Measurements from ENCODE around the gene NSD1. TPM values are rescaled to one million over a fixed set of nuclear protein-coding genes. Genes with fewer than 3 reads are reported as not detected.

NSD1 gene
- total RNA-seq, 2 donors from 2014 or later = 29.8 to 32.0 TPM

DNA sequence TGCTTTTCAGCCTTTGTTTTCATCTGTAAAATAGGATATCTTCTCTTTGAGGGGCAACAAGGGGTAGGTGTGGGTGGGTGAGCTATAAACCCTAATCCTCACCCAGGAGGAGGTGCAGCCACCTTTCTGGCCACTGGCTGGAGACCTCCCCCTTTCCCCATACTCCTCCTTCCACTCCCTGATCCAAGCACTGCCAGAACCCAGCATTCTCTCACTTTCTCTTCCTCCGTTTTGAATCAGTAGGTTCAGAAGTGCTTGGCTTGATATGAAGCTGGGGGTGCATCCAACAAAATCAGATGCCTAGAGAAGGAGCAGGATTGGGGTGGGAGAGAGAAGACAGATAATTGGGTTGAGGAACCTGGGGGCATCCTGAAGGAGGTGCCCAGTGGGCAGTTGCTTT lies 6.8 kb upstream of the NSD1 start:
- WGBS, 2 donors = 77 to 88% methylated on average over 1 of the region's 1 CpG
- no peak for DNase-seq
- Histone ChIP-seq H3K36me3 (replicated peaks in 1 of 2; ENCODE audit: insufficient read depth in 1 of 2, low read depth in 2 of 2) (no peaks in the 10 kb centered on the region), H3K27ac (no peak overlapping the region), H3K4me3 (no peak overlapping the region), H3K9me3 (no peaks in the 10 kb centered on the region), H3K4me1 (no peaks in the 10 kb centered on the region), H3K27me3 (no peaks in the 10 kb centered on the region)
- TF ChIP-seq CTCF (IDR thresholded peaks at IDR 0.05) = no peak
- TF ChIP-seq POLR2A (IDR thresholded peaks at IDR 0.05) = no peak
- intact Hi-C loops (cut with DNase I) = no loop called here
- ATAC-seq = no peak

- intact Hi-C loops (cut with DNase I) = no loop called here
- TF ChIP-seq CTCF (IDR thresholded peaks at IDR 0.05) (no peak), POLR2A (IDR thresholded peaks at IDR 0.05) (no peak)
- Histone ChIP-seq H3K9me3 (no peaks in the 10 kb centered on the region), H3K27me3 (no peaks in the 10 kb centered on the region), H3K4me3 (no peak overlapping the region), H3K27ac (no peak overlapping the region), H3K36me3 (replicated peaks in 1 of 2; ENCODE audit: insufficient read depth in 1 of 2, low read depth in 2 of 2) (no peaks in the 10 kb centered on the region), H3K4me1 (peaks cover 6% of the 10 kb centered on the region)
- ATAC-seq = no peak
- 73 to 81% methylated on average over 4 of the region's 4 CpGs for WGBS, 2 donors
- DNase-seq = no peak
Measured at GRCh38 chr5:177128551-177128981, 5.0 kb upstream of the NSD1 start.

DNA sequence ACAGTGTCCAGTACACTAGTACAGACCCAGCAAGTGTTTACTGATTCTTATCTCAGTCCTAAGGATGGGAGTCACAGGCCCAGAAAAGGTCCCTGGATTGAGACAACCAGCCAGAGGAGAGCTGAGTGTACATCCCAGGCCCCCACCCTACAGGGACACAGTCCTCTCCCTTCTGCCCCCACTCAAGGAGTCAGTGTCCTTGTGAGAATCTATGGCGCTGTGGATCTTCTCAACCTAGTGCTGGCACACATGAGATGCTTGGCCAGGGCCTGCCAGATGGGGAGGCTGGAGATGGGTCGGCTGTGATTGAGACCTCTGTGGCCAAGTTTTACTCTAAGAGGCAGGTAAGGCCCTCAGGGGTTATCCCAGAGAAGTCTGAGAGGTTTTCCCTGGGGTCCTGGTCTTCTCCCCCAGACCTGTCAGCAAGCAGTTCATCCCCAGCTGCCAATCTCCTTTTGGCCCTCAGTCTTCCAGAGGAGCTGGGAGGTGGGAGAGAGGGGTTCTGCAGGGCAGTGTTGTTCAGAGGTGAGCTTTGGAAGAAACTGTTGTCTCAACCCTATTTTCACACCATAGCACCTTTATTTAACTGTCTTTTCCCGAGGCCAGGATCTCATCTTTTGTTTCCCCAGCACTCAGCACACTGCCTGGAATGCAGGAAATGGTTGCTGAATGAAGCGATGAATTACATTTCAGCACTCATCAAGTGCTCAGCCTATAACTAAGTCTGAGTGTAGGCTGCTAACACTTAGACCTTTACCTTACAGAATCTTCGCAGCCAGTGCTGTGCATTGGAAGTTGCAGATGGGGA lies 3.2 kb upstream of the NSD1 start:
- no peak overlapping the region for H3K4me3 ChIP-seq
- no peaks in the 10 kb centered on the region for H3K36me3 ChIP-seq (replicated peaks in 1 of 2; ENCODE audit: insufficient read depth in 1 of 2, low read depth in 2 of 2)
- WGBS, 2 donors = 67 to 74% methylated on average over 4 to 5 of the region's 5 CpGs
- TF ChIP-seq CTCF (IDR thresholded peaks at IDR 0.05) (no peak), POLR2A (IDR thresholded peaks at IDR 0.05) (no peak)
- no peak overlapping the region for H3K27ac ChIP-seq
- ATAC-seq (no peak), DNase-seq (no peak)
- peaks cover 17% of the 10 kb centered on the region for H3K4me1 ChIP-seq
- H3K27me3 ChIP-seq = no peaks in the 10 kb centered on the region
- intact Hi-C loops (cut with DNase I) = no loop called here
- H3K9me3 ChIP-seq = no peaks in the 10 kb centered on the region

DNA sequence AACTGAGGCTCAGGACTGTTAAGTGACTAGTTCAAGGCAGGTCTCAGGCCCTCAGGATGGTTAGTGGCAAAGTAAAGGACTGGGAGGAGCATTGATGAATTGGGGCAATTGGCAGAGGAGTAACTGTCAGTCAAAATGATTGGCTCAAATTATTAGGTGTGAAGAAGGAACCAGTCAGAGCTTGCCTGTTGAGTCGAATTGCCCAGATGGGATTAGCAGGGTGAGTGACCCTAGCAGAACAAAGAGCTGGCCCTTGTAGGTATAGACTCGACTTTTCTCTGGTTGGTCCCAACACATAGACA lies 2.6 kb upstream of the NSD1 start:
- DNase-seq (no peak), ATAC-seq (no peak)
- no peaks in the 10 kb centered on the region for H3K36me3 ChIP-seq (replicated peaks in 1 of 2; ENCODE audit: insufficient read depth in 1 of 2, low read depth in 2 of 2)
- intact Hi-C loops (cut with DNase I) = no loop called here
- no peaks in the 10 kb centered on the region for H3K27me3 ChIP-seq
- no peaks in the 10 kb centered on the region for H3K9me3 ChIP-seq
- no peak overlapping the region for H3K4me3 ChIP-seq
- peaks cover 22% of the 10 kb centered on the region for H3K4me1 ChIP-seq
- H3K27ac ChIP-seq = no peak overlapping the region
- 42 to 43% methylated on average over 2 of the region's 2 CpGs for WGBS, 2 donors
- TF ChIP-seq CTCF (IDR thresholded peaks at IDR 0.05) = no peak
- TF ChIP-seq POLR2A (IDR thresholded peaks at IDR 0.05) = no peak
